GM12878 (cell line): Measurements from ENCODE around the gene ZNF423. TPM values are rescaled to one million over a fixed set of nuclear protein-coding genes. Genes with fewer than 3 reads are reported as not detected.

Experiments used
- ATAC-seq: fragments of 200-7000 bp; cut with Tn5 transposase; 3 replicates; pipeline ENCODE4 v1.9.1; 2020; ENCODE audit warnings: mild to moderate bottlenecking, moderate library complexity
- BruUV-seq: library from RNA; stranded (reverse); fragments of 400-500 nt; replicated peaks from 2 replicates; lab custom pipeline; 2021; lab: Mats Ljungman, UMichigan
- CTCF ChIA-PET: fragments of 300-600 bp; sonication (Branson Sonifier 250); formaldehyde crosslinking; extraction: SDS; loops from one replicate; lab custom pipeline; 2021; ENCODE audit warnings: inconsistent platforms; lab: Yijun Ruan, JAX
- POLR2A ChIA-PET: fragments of 350-600 bp; formaldehyde crosslinking; extraction: SDS; loops from one replicate; lab custom pipeline; 2021; ENCODE audit warnings: inconsistent platforms; lab: Charles Lee
- RAD21 ChIA-PET: fragments of 300-600 bp; sonication (Branson Sonifier 250); formaldehyde crosslinking; loops from one replicate; lab custom pipeline; 2023; ENCODE audit warnings: antibody characterized with exemption; ENCODE audit not compliant: unreplicated experiment; lab: Charles Lee
- SMC1A ChIA-PET: fragments of 300-600 bp; sonication (Branson Sonifier 250); formaldehyde crosslinking; loops from one replicate; lab custom pipeline; 2023; ENCODE audit not compliant: unreplicated experiment, uncharacterized antibody; lab: Charles Lee
- DNase-seq: peaks from one replicate; pipeline ENCODE4 v3.0.0-alpha.2; 2011; ENCODE audit warnings: low read depth, low spot score
- FAIRE-seq: peaks from 3 replicates; lab custom pipeline; 2011; peaks lifted over from hg19 to GRCh38; lab: Jason Lieb, UNC
- H2AFZ ChIP-seq: 2 replicates; pipeline ENCODE4 v1.6.0; 2011; ENCODE audit warnings: low read depth, low read length, control low read depth; ENCODE audit not compliant: control insufficient read depth
- H3K27ac ChIP-seq: 2 replicates; pipeline ENCODE4 v1.5.1; 2011; ENCODE audit warnings: control low read depth; ENCODE audit not compliant: control insufficient read depth, insufficient read depth
- H3K27me3 ChIP-seq, 2 experiments: replicated peaks in 1 of 2; 2 replicates each; pipeline versions ENCODE4 v1.6.0 to v1.6.1; 2011; ENCODE audit warnings: low read length in 1 of 2; ENCODE audit not compliant: control insufficient read depth in 2 of 2, insufficient read depth in 2 of 2
- H3K36me3 ChIP-seq, 2 experiments: 2 replicates each; pipeline ENCODE4 v1.5.1; 2011; ENCODE audit warnings: low read length in 1 of 2; ENCODE audit not compliant: control insufficient read depth in 2 of 2, insufficient read depth in 2 of 2
- H3K4me1 ChIP-seq: 2 replicates; pipeline ENCODE4 v1.6.1; 2011; ENCODE audit warnings: mild to moderate bottlenecking, low read length, moderate library complexity, mixed read lengths; ENCODE audit not compliant: control insufficient read depth, insufficient read depth
- H3K4me2 ChIP-seq: 2 replicates; pipeline ENCODE4 v1.6.0; 2011; ENCODE audit warnings: control low read depth; ENCODE audit not compliant: control insufficient read depth, insufficient read depth
- H3K4me3 ChIP-seq: fragments of 200-600 bp; sonication (generic); 2 replicates; pipeline ENCODE4 v1.5.1; 2016
- H3K79me2 ChIP-seq: 2 replicates; pipeline ENCODE4 v1.6.0; 2011; ENCODE audit warnings: low read length; ENCODE audit not compliant: control insufficient read depth, insufficient read depth
- H3K9ac ChIP-seq: 2 replicates; pipeline ENCODE4 v1.8.0; 2011; ENCODE audit warnings: low read length, control low read depth, mixed read lengths; ENCODE audit not compliant: control insufficient read depth, insufficient read depth
- H3K9me3 ChIP-seq: replicated peaks from 3 replicates; pipeline ENCODE4 v1.5.1; 2011; ENCODE audit warnings: mild to moderate bottlenecking, low read length; ENCODE audit not compliant: control insufficient read depth, insufficient read depth
- H4K20me1 ChIP-seq: 2 replicates; pipeline ENCODE4 v1.6.0; 2011; ENCODE audit not compliant: control insufficient read depth, insufficient read depth
- CTCF ChIP-seq, 3 experiments: IDR thresholded peaks in 2 of 3; conservative IDR thresholded peaks in 1 of 3; 2 replicates each; pipeline ENCODE4 v1.5.1; 2011; ENCODE audit warnings: low read depth in 3 of 3, low read length in 3 of 3, mild to moderate bottlenecking in 3 of 3, control low read depth in 2 of 3, moderate library complexity in 2 of 3, inconsistent platforms in 1 of 3, mixed read lengths in 1 of 3; ENCODE audit not compliant: control insufficient read depth in 2 of 3, insufficient read depth in 1 of 3; ENCODE audit errors: extremely low read depth in 1 of 3
- CUX1 ChIP-seq: IDR thresholded peaks from 2 replicates; pipeline ENCODE4 v1.6.1; 2012; ENCODE audit warnings: improper control_type of control experiment, low read depth, low read length; ENCODE audit not compliant: insufficient replicate concordance
- E2F4 ChIP-seq: IDR thresholded peaks from 2 replicates; pipeline ENCODE4 v1.6.1; 2012; ENCODE audit warnings: low read depth, low read length, improper control_type of control experiment
- EED ChIP-seq: sonication (generic); IDR thresholded peaks from 2 replicates; pipeline ENCODE4 v1.6.1; 2016; ENCODE audit warnings: antibody characterized with exemption, low read depth
- NFYA ChIP-seq: IDR thresholded peaks from 2 replicates; pipeline ENCODE4 v1.6.1; 2011; ENCODE audit warnings: low read depth, mild to moderate bottlenecking, low read length, improper control_type of control experiment, borderline replicate concordance
- NR2C1 ChIP-seq: fragments of 450-650 bp; IDR thresholded peaks from 2 replicates; pipeline ENCODE4 v1.6.1; 2017; ENCODE audit warnings: antibody characterized with exemption, mild to moderate bottlenecking, moderate library complexity
- RAD21 ChIP-seq: IDR thresholded peaks from 2 replicates; pipeline ENCODE4 v1.6.1; 2011; ENCODE audit warnings: mild to moderate bottlenecking, low read depth, low read length, moderate library complexity; ENCODE audit not compliant: insufficient read depth
- RB1 ChIP-seq: fragments of 450-650 bp; formaldehyde crosslinking; IDR thresholded peaks from 2 replicates; pipeline ENCODE4 v1.6.1; 2017; ENCODE audit warnings: mild to moderate bottlenecking, borderline replicate concordance
- ZNF217 ChIP-seq: fragments of 450-650 bp; IDR thresholded peaks from 2 replicates; pipeline ENCODE4 v1.6.1; 2017; ENCODE audit warnings: antibody characterized with exemption, mild to moderate bottlenecking
- ZSCAN29 ChIP-seq: fragments of 450-650 bp; IDR thresholded peaks from 2 replicates; pipeline ENCODE4 v1.6.1; 2017; ENCODE audit warnings: mild to moderate bottlenecking, moderate library complexity
- WGBS: methylation state at CpG from one replicate; pipeline ENCODE4 v1.1.6; 2016; ENCODE audit warnings: low lambda C conversion rate; ENCODE audit not compliant: insufficient replicate concordance, insufficient coverage; ENCODE audit errors: missing lambda C conversion rate; 5-methylcytosine and 5-hydroxymethylcytosine counted together
- in situ Hi-C: fragments of 300-500 bp; cut with MboI; formaldehyde crosslinking; loops from 9 replicates; pipeline ENCODE4 v1.14.3; 2018; ENCODE audit warnings: mixed read lengths
- intact Hi-C: fragments of 100-400 bp; cut with micrococcal nuclease; formaldehyde crosslinking; loops from one replicate; pipeline ENCODE4 v1.14.2; 2022; ENCODE audit not compliant: unreplicated experiment
- polyA plus RNA-seq, 11 experiments: library from polyadenylated mRNA; depleted of rRNA in 4 of 11; unstranded in 6 of 11; stranded (reverse) in 5 of 11; fragments of >200 nt; fragmentation: Nextera tagmentation in 4 of 11; fragmentation: Illumina TruSeq in 1 of 11; extraction: Ambion mirVana in 4 of 11; extraction: Trizol in 1 of 11; gene quantifications; 1 replicate in 1 of 11; 2 replicates in 10 of 11; pipeline versions ENCODE4 v1.2.1 to v1.2.3, GENCODE V29; 2011 to 2016; ENCODE audit warnings: inconsistent platforms in 2 of 11, missing spikeins in 2 of 11, low read depth in 1 of 11
- total RNA-seq, 4 experiments: library from RNA; depleted of rRNA in 3 of 4; stranded (reverse); fragments of >200 nt in 3 of 4; fragmentation: Illumina TruSeq in 1 of 4; extraction: Trizol in 1 of 4; gene quantifications; 2 replicates each; pipeline versions ENCODE4 v1.2.1 to v1.2.3, GENCODE V29; 2013 to 2021

Gene ZNF423
- total and polyA plus RNA-seq, 10 of the 15 experiments (the other 5 are each of a cell fraction or from before 2014, with no cell fraction given) = 0.03 to 0.64 (median 0.10) TPM

GRCh38 chr16:49675413-49675812 is 180.5 kb downstream of the ZNF423 start:
- FAIRE-seq (no peak), ATAC-seq (no peak), DNase-seq (no peak)
- H3K9ac ChIP-seq = no peak overlapping the region
- no peaks in the 10 kb centered on the region for H3K4me1 ChIP-seq
- ChIA-PET POLR2A (no interaction called here), SMC1A (no interaction called here), CTCF (no interaction called here), RAD21 (no interaction called here)
- H3K36me3 ChIP-seq = no peaks in the 10 kb centered on the region
- H3K79me2 ChIP-seq = no peaks in the 10 kb centered on the region
- H3K4me2 ChIP-seq = no peak overlapping the region
- intact Hi-C loops = no loop called here
- in situ Hi-C loops = no loop called here
- H3K27me3 ChIP-seq = no peaks in the 10 kb centered on the region; a peak in 1 of 4 replicates
- TF ChIP-seq RB1 (no peak), CTCF (IDR thresholded peaks at IDR 0.05 in 2 of 3, conservative IDR thresholded peaks at IDR 0.05 in 1 of 3; ENCODE audit: control insufficient read depth in 2 of 3, extremely low read depth in 1 of 3, insufficient read depth in 1 of 3, low read depth in 3 of 3, low read length in 3 of 3) (no peak), NR2C1 (no peak), ZSCAN29 (no peak), EED (no peak), NFYA (no peak), E2F4 (no peak), RAD21 (no peak), ZNF217 (no peak), CUX1 (no peak)
- no TSS peak for BruUV-seq
- no peak overlapping the region for H2AFZ ChIP-seq
- WGBS = 27% methylated on average over 10 of the region's 10 CpGs
- H3K9me3 ChIP-seq = no peaks in the 10 kb centered on the region; the same call in 2 of the 3 replicates
- no peak overlapping the region for H3K4me3 ChIP-seq
- H3K27ac ChIP-seq = no peak overlapping the region
- H4K20me1 ChIP-seq = no peaks in the 10 kb centered on the region
